ENCODE results near the gene CFAP65.

The CFAP65 gene

GRCh38 chr2:219078951-219079350 lies 37.6 kb upstream of the CFAP65 start:
- no peak for TF ChIP-seq CTCF (IDR thresholded peaks at IDR 0.05; ENCODE audit: low read depth, low read length)
- no peak for DNase-seq (ENCODE audit: low read depth, low spot score)
- in situ Hi-C loops (cut with HindIII; ENCODE audit: low sequenced_read_pairs), result no loop called here
- H3K4me3 ChIP-seq (ENCODE audit: low read depth, low read length), result no peak overlapping the region

DNA sequence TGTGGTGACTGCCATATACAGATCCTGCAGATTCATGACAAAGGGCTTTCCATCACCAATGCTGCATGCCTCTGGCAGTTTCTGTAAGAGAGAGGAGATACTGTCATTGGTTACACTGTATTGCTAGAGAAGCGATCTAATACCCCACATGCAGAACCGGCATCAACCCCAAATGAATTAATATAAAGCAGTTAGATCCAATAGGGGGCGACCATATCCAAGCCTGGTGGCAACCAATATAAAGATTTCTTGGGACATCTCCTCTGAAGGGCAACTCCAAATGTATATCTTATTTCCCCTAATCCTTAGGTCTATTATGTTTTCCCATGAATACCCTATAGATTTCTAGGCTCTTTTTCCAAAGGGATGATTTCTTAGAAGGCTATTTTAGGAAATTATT lies 36.8 kb upstream of the CFAP65 start:
- H3K4me3 ChIP-seq (ENCODE audit: low read depth, low read length), result no peak overlapping the region
- peak; percentile 11 for TF ChIP-seq CTCF (IDR thresholded peaks at IDR 0.05; ENCODE audit: low read depth, low read length)
- in situ Hi-C loops (cut with HindIII; ENCODE audit: low sequenced_read_pairs), result no loop called here
- no peak for DNase-seq (ENCODE audit: low read depth, low spot score)

- TF ChIP-seq CTCF (IDR thresholded peaks at IDR 0.05; ENCODE audit: low read depth, low read length), result no peak
- no peak overlapping the region for H3K4me3 ChIP-seq (ENCODE audit: low read depth, low read length)
- in situ Hi-C loops (cut with HindIII; ENCODE audit: low sequenced_read_pairs), result no loop called here
Measured at GRCh38 chr2:219076253-219076652, 34.9 kb upstream of the CFAP65 start.

GRCh38 chr2:219073413-219074129 lies 32.3 kb upstream of the CFAP65 start:
- peak; percentile 73 for TF ChIP-seq CTCF (IDR thresholded peaks at IDR 0.05; ENCODE audit: low read depth, low read length)
- H3K4me3 ChIP-seq (ENCODE audit: low read depth, low read length), result no peak overlapping the region
- in situ Hi-C loops (cut with HindIII; ENCODE audit: low sequenced_read_pairs), result no loop called here
- DNase-seq (ENCODE audit: low read depth, low spot score), result peak; percentile 79

More at GRCh38 chr2:219076253-219076652, 34.9 kb upstream of the CFAP65 start:
- DNase-seq (ENCODE audit: low read depth, low spot score), result no peak

DNA sequence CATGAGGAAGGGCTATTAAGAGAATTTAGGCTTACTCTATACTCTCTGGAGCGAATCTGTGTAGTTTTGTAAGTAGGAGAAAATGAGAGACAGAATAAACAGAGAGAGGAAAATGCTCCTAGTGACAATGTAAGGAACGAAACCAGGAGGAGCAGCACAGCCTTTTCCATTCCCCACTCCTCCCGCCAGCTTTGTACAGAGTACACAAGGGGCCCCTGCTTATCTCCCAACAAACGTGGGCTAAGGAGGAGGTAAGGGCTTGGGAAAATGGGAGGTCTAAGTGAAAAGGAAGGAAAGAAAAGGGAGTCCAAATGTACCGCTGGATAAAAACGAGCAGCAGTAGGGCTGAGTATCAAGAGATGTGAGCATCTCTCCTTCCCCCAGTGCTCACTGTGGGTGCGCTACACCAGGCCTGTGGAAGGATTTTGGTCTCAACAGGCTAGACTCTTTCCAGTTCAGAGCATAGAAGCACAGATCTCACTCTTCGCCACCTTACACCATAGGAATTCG lies 31.5 kb upstream of the CFAP65 start:
- no peak for TF ChIP-seq CTCF (IDR thresholded peaks at IDR 0.05; ENCODE audit: low read depth, low read length)
- in situ Hi-C loops (cut with HindIII; ENCODE audit: low sequenced_read_pairs), result no loop called here
- DNase-seq (ENCODE audit: low read depth, low spot score), result no peak
- H3K4me3 ChIP-seq (ENCODE audit: low read depth, low read length), result no peak overlapping the region

DNA sequence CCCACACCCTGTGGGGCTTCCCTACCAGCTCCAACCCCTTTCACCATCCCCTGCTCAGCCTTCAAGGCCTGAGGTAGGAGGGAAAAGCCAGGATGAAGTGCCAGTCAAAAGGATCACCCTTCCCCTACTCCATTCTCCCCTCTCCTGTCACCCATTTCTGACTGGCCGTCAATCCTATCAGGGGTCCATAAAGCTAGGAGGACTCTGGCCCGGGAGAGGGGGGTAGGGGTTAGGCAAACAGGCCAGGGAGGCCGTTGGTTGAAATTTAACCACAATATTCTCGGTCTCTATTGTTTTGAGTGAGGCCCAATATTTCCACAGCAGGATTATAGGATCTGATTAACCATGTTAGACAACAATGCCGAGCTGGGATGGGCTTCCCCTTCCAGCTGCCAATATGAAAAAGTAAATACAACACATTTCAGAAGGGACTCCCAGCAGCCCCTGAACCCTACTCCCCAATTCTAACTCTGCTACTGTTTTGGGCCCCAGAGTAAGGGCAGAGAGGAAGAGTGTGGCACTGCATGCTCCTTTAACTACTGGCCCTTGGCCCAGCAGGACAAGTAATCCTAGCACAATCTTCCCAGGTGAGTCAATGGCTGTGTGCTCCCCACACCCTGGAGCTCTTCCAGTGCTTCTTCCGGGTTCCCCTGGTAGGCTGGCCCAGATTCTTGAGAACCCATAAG lies 30.0 kb upstream of the CFAP65 start:
- no peak for DNase-seq (ENCODE audit: low read depth, low spot score)
- in situ Hi-C loops (cut with HindIII; ENCODE audit: low sequenced_read_pairs), result no loop called here
- no peak overlapping the region for H3K4me3 ChIP-seq (ENCODE audit: low read depth, low read length)
- TF ChIP-seq CTCF (IDR thresholded peaks at IDR 0.05; ENCODE audit: low read depth, low read length), result no peak

Measured in astrocyte of the spinal cord (primary cell).